K562 (cell line): ENCODE measurements around the gene APOC4. TPM values are rescaled to one million over a fixed set of nuclear protein-coding genes. Genes with fewer than 3 reads are reported as not detected.

Experiments
- BACH1 ChIP-seq: fragments of 200-800 bp; sonication (Bioruptor generic); IDR thresholded peaks from 2 replicates; pipeline ENCODE4 v1.6.1; 2016; ENCODE audit warnings: missing genetic modification characterization, missing compliant biosample characterization
- CCAR2 ChIP-seq: fragments of 200-400 bp; formaldehyde crosslinking; IDR thresholded peaks from 2 replicates; pipeline ENCODE4 v1.6.1; 2017; ENCODE audit warnings: mild to moderate bottlenecking, low read depth, low read length
- FOXJ2 ChIP-seq: fragments of 200-800 bp; sonication (Bioruptor generic); IDR thresholded peaks from 2 replicates; pipeline ENCODE4 v1.6.1; 2016; ENCODE audit warnings: missing genetic modification characterization, missing compliant biosample characterization
- HEY1 ChIP-seq: fragments of 250-450 bp; sonication (Bioruptor Pico); IDR thresholded peaks from 2 replicates; pipeline ENCODE4 v1.5.0; 2020; ENCODE audit warnings: mild to moderate bottlenecking, moderate library complexity, borderline replicate concordance
- HNRNPL ChIP-seq: fragments of 200-400 bp; formaldehyde crosslinking; IDR thresholded peaks from 2 replicates; pipeline ENCODE4 v1.6.1; 2017; ENCODE audit warnings: low read depth, mild to moderate bottlenecking, low read length
- HNRNPUL1 ChIP-seq: fragments of 200-400 bp; formaldehyde crosslinking; IDR thresholded peaks from 2 replicates; pipeline ENCODE4 v1.6.1; 2017; ENCODE audit warnings: low read length
- KHSRP ChIP-seq: fragments of 450-650 bp; IDR thresholded peaks from 2 replicates; pipeline ENCODE4 v1.6.1; 2017
- MIER1 ChIP-seq: fragments of 450-650 bp; IDR thresholded peaks from 2 replicates; pipeline ENCODE4 v1.6.1; 2016; ENCODE audit warnings: antibody characterized with exemption, mild to moderate bottlenecking, low read depth
- NFE2 ChIP-seq: IDR thresholded peaks from 2 replicates; pipeline ENCODE4 v1.6.1; 2014; ENCODE audit warnings: antibody characterized with exemption, low read depth
- PRMT5 ChIP-seq: sonication (generic); formaldehyde crosslinking; IDR thresholded peaks from 2 replicates; pipeline ENCODE4 v1.5.0; 2020; ENCODE audit warnings: missing genetic modification reagents
- RBM39 ChIP-seq: fragments of 200-400 bp; formaldehyde crosslinking; optimal IDR thresholded peaks from 2 replicates; pipeline ENCODE3; 2018; ENCODE audit warnings: low read depth, low read length
- SIX5 ChIP-seq, 2 experiments: IDR thresholded peaks; 2 replicates each; pipeline ENCODE4 v1.6.1; 2011; ENCODE audit warnings: low read length in 2 of 2, borderline replicate concordance in 1 of 2, low read depth in 1 of 2, mild to moderate bottlenecking in 1 of 2, moderate library complexity in 1 of 2; ENCODE audit not compliant: insufficient read depth in 1 of 2
- SMAD2 ChIP-seq: fragments of 150-350 bp; IDR thresholded peaks from 2 replicates; pipeline ENCODE4 v1.6.1; 2014; ENCODE audit warnings: low read depth, mild to moderate bottlenecking, low read length
- ZNF282 ChIP-seq: sonication (generic); formaldehyde crosslinking; IDR thresholded peaks from 2 replicates; pipeline ENCODE4 v1.8.1; 2023; ENCODE audit warnings: missing genetic modification reagents
- ZNF668 ChIP-seq: fragments of 250-450 bp; sonication (Bioruptor Pico); IDR thresholded peaks from 2 replicates; pipeline ENCODE4 v1.8.0; 2022; ENCODE audit warnings: mild to moderate bottlenecking, inconsistent platforms
- ZNF780A ChIP-seq: fragments of 250-450 bp; sonication (Bioruptor Pico); IDR thresholded peaks from 2 replicates; pipeline ENCODE4 v1.5.0; 2021; ENCODE audit warnings: mild to moderate bottlenecking
- polyA plus RNA-seq, 8 experiments: library from polyadenylated mRNA; depleted of rRNA in 4 of 8; stranded (reverse) in 5 of 8; unstranded in 3 of 8; fragments of >200 nt; fragmentation: Nextera tagmentation in 2 of 8; fragmentation: Illumina TruSeq in 1 of 8; extraction: Ambion mirVana in 2 of 8; extraction: Trizol in 1 of 8; gene quantifications; 2 replicates each; pipeline versions ENCODE4 v1.2.1 to v1.2.3, GENCODE V29; 2011 to 2014; ENCODE audit warnings: inconsistent platforms in 1 of 8, missing spikeins in 1 of 8
- total RNA-seq, 7 experiments: library from RNA; depleted of rRNA in 6 of 7; stranded (reverse); fragments of >200 nt in 6 of 7; fragmentation: Illumina TruSeq in 2 of 7; extraction: Trizol in 2 of 7; gene quantifications; 2 replicates each; pipeline versions ENCODE4 v1.2.1 to v1.2.3, GENCODE V29; 2011 to 2021; ENCODE audit warnings: low replicate concordance in 1 of 7
- TF ChIP-seq, protein P1 (sequence below): fragments of 250-450 bp; sonication (Bioruptor Pico); IDR thresholded peaks from 2 replicates; pipeline ENCODE4 v1.4.0; 2020; ENCODE audit warnings: mild to moderate bottlenecking
- TF ChIP-seq, protein P2 (sequence below): sonication (generic); formaldehyde crosslinking; IDR thresholded peaks from 2 replicates; pipeline ENCODE4 v1.8.0; 2022; ENCODE audit warnings: mild to moderate bottlenecking, missing genetic modification reagents
- TF ChIP-seq, protein P3 (sequence below): fragments of 450-650 bp; IDR thresholded peaks from 2 replicates; pipeline ENCODE4 v1.6.1; 2018; ENCODE audit not compliant: partially characterized antibody

APOC4 gene
- total and polyA plus RNA-seq, 9 of the 15 experiments (the other 6 are each of a cell fraction or from before 2014, with no cell fraction given), result 0.46 TPM; not detected in 8

DNA sequence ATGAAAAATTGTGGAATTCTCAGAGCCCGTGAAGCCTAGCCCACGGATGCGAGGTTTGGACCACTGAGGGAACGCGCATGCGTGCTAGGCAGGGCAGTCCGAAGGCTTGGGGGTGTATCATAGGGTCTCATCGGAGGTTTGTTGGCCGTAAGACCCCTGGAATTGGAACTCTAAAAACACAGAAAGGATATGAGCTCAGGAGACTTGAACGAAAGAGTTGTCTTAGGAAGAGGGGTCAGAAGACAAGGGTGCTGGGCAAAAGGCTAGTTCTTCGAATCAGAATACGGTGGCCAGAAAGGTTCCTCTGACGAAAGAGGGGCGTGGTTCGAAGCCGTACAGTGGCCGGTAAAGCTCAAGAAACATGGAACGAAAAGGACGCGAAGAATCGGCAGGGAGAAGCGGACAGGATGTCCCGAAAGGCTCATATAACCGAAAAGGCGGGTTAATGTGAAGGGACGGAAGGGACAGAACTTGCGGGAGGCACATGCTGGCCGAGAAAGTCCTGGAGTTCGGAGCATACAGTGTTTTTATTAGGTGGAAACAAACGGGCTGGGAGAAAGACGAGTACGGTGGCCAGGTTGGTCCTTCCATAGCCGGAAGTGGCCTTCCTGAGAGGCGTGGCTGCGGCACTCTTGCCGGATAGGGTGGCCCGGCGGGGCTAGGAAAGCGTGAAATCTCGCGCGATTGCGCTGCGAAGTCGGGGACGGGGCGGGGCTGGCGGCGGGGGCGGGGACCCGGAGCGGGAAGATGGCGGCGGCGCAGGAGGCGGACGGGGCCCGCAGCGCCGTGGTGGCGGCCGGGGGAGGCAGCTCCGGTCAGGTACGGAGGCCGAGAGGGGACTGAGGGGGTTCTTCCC is 12.8 kb downstream of the APOC4 start, which contains the start of gene CLPTM1 (continued):
- no peak for TF ChIP-seq ZNF780A
- no peak for TF ChIP-seq SMAD2
- no peak for TF ChIP-seq CCAR2
- TF ChIP-seq HNRNPL, result no peak
- TF ChIP-seq, protein P1, sequence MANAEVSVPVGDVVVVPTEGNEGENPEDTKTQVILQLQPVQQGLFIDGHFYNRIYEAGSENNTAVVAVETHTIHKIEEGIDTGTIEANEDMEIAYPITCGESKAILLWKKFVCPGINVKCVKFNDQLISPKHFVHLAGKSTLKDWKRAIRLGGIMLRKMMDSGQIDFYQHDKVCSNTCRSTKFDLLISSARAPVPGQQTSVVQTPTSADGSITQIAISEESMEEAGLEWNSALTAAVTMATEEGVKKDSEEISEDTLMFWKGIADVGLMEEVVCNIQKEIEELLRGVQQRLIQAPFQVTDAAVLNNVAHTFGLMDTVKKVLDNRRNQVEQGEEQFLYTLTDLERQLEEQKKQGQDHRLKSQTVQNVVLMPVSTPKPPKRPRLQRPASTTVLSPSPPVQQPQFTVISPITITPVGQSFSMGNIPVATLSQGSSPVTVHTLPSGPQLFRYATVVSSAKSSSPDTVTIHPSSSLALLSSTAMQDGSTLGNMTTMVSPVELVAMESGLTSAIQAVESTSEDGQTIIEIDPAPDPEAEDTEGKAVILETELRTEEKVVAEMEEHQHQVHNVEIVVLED (CRISPR knock-in tag), result no peak
- no peak for TF ChIP-seq FOXJ2 (tag)
- TF ChIP-seq, protein P2, sequence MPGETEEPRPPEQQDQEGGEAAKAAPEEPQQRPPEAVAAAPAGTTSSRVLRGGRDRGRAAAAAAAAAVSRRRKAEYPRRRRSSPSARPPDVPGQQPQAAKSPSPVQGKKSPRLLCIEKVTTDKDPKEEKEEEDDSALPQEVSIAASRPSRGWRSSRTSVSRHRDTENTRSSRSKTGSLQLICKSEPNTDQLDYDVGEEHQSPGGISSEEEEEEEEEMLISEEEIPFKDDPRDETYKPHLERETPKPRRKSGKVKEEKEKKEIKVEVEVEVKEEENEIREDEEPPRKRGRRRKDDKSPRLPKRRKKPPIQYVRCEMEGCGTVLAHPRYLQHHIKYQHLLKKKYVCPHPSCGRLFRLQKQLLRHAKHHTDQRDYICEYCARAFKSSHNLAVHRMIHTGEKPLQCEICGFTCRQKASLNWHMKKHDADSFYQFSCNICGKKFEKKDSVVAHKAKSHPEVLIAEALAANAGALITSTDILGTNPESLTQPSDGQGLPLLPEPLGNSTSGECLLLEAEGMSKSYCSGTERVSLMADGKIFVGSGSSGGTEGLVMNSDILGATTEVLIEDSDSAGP, result peak; percentile 51; the same call in 1 of the 2 replicates
- TF ChIP-seq HEY1, result no peak
- no peak for TF ChIP-seq SIX5 (IDR thresholded peaks at IDR 0.05; ENCODE audit: borderline replicate concordance in 1 of 2, insufficient read depth in 1 of 2, low read depth in 1 of 2, low read length in 2 of 2)
- no peak for TF ChIP-seq NFE2
- TF ChIP-seq PRMT5 (CRISPR knock-in tag), result no peak
- no peak for TF ChIP-seq MIER1
- TF ChIP-seq HNRNPUL1, result no peak
- TF ChIP-seq BACH1, result no peak
- no peak for TF ChIP-seq RBM39
- TF ChIP-seq KHSRP, result no peak
- TF ChIP-seq, protein P3, sequence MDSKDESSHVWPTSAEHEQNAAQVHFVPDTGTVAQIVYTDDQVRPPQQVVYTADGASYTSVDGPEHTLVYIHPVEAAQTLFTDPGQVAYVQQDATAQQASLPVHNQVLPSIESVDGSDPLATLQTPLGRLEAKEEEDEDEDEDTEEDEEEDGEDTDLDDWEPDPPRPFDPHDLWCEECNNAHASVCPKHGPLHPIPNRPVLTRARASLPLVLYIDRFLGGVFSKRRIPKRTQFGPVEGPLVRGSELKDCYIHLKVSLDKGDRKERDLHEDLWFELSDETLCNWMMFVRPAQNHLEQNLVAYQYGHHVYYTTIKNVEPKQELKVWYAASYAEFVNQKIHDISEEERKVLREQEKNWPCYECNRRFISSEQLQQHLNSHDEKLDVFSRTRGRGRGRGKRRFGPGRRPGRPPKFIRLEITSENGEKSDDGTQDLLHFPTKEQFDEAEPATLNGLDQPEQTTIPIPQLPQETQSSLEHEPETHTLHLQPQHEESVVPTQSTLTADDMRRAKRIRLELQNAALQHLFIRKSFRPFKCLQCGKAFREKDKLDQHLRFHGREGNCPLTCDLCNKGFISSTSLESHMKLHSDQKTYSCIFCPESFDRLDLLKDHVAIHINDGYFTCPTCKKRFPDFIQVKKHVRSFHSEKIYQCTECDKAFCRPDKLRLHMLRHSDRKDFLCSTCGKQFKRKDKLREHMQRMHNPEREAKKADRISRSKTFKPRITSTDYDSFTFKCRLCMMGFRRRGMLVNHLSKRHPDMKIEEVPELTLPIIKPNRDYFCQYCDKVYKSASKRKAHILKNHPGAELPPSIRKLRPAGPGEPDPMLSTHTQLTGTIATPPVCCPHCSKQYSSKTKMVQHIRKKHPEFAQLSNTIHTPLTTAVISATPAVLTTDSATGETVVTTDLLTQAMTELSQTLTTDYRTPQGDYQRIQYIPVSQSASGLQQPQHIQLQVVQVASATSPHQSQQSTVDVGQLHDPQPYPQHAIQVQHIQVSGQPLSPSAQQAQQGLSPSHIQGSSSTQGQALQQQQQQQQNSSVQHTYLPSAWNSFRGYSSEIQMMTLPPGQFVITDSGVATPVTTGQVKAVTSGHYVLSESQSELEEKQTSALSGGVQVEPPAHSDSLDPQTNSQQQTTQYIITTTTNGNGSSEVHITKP, result peak; percentile 51
- TF ChIP-seq ZNF668 (CRISPR knock-in tag), result no peak
- no peak for TF ChIP-seq ZNF282
